Activated naive CD4-positive, alpha-beta T cell treated with anti-CD3 and anti-CD28 coated beads for 36 hours (primary cell): ENCODE results near the gene SEC14L1. TPM values are rescaled to one million over a fixed set of nuclear protein-coding genes. Genes with fewer than 3 reads are reported as not detected.
"Not testable (repeated sequence)": the region's sequence is repeated elsewhere in the genome, so short reads cannot be mapped to it uniquely, and the experiment has no call there.

ENCODE experiments used
- CTCF ChIA-PET: fragments of 350-600 bp; sonication (Branson Sonifier 250); formaldehyde crosslinking; loops from one replicate; lab custom pipeline; 2021; ENCODE audit warnings: antibody characterized with exemption; lab: Charles Lee
- DNase-seq: peaks from one replicate; pipeline ENCODE4 v3.0.0-alpha.2; 2020
- H3K27ac Mint-ChIP-seq: one replicate; pipeline ENCODE4 v1.8.0; 2021; ENCODE audit warnings: mild to moderate bottlenecking, mixed read lengths
- H3K27me3 Mint-ChIP-seq: one replicate; pipeline ENCODE4 v1.8.0; 2021; ENCODE audit warnings: low read depth, mixed read lengths
- H3K36me3 Mint-ChIP-seq: one replicate; pipeline ENCODE4 v1.8.0; 2021; ENCODE audit warnings: low read depth, mixed read lengths
- H3K4me1 Mint-ChIP-seq: one replicate; pipeline ENCODE4 v1.8.0; 2021; ENCODE audit warnings: low read depth, mixed read lengths
- H3K4me3 Mint-ChIP-seq: one replicate; pipeline ENCODE4 v1.8.0; 2021; ENCODE audit warnings: mild to moderate bottlenecking, moderate library complexity, mixed read lengths
- H3K9me3 Mint-ChIP-seq: one replicate; pipeline ENCODE4 v1.8.0; 2021; ENCODE audit warnings: mixed read lengths
- intact Hi-C: fragments of 100-400 bp; cut with micrococcal nuclease; formaldehyde crosslinking; loops from one replicate; pipeline ENCODE4 v1.15.1; 2023
- total RNA-seq, 2 experiments: library from RNA; stranded (reverse); gene quantifications; one replicate each; pipeline ENCODE4 v1.2.3, GENCODE V29; 2021

Gene SEC14L1
- total RNA-seq, 2 experiments from 2014 or later, result 39.6 to 42.5 TPM

GRCh38 chr17:77106874-77107358 lies 33.9 kb upstream of the SEC14L1 start:
- CTCF ChIA-PET, result no interaction called here
- Mint-ChIP-seq H3K9me3 (no peaks in the 10 kb centered on the region), H3K4me3 (no peak overlapping the region), H3K4me1 (peaks cover 14% of the 10 kb centered on the region), H3K27me3 (no peaks in the 10 kb centered on the region), H3K36me3 (peaks cover 12% of the 10 kb centered on the region), H3K27ac (no peak overlapping the region)
- DNase-seq, result no peak
- intact Hi-C loops, result no loop called here

- intact Hi-C loops, result no loop called here
- Mint-ChIP-seq H3K27me3 (no peaks in the 10 kb centered on the region), H3K36me3 (peaks cover 12% of the 10 kb centered on the region), H3K27ac (no peak overlapping the region), H3K4me3 (no peak overlapping the region), H3K4me1 (peaks cover 14% of the 10 kb centered on the region), H3K9me3 (no peaks in the 10 kb centered on the region)
- no peak for DNase-seq
- CTCF ChIA-PET, result interaction anchor here (0.6 to 1.5 kb wide), 2 partner anchors 9 to 10 kb away, joined by 3 read pairs; no protein-coding TSS in a partner anchor
Observed at GRCh38 chr17:77107506-77108433, 33.0 kb upstream of the SEC14L1 start.

GRCh38 chr17:77109159-77109759 lies 31.5 kb upstream of the SEC14L1 start:
- Mint-ChIP-seq H3K4me1 (peaks cover 14% of the 10 kb centered on the region), H3K27ac (no peak overlapping the region), H3K36me3 (peaks cover 12% of the 10 kb centered on the region), H3K27me3 (no peaks in the 10 kb centered on the region), H3K4me3 (no peak overlapping the region), H3K9me3 (no peaks in the 10 kb centered on the region)
- intact Hi-C loops, result no loop called here
- CTCF ChIA-PET, result no interaction called here
- DNase-seq, result no peak

GRCh38 chr17:77109764-77110359 lies 30.9 kb upstream of the SEC14L1 start:
- H3K9me3 Mint-ChIP-seq, result no peaks in the 10 kb centered on the region
- CTCF ChIA-PET, result no interaction called here
- intact Hi-C loops, result no loop called here

GRCh38 chr17:77111165-77111933 lies 29.4 kb upstream of the SEC14L1 start:
- CTCF ChIA-PET, DNase-seq, H3K36me3 Mint-ChIP-seq, H3K27me3 Mint-ChIP-seq, H3K9me3 Mint-ChIP-seq, H3K4me3 Mint-ChIP-seq, intact Hi-C loops, H3K27ac Mint-ChIP-seq: not testable (repeated sequence)
- H3K4me1 Mint-ChIP-seq, result peaks cover 14% of the 10 kb centered on the region

More at GRCh38 chr17:77109764-77110359, 30.9 kb upstream of the SEC14L1 start:
- Mint-ChIP-seq H3K36me3 (peaks cover 12% of the 10 kb centered on the region), H3K27ac (no peak overlapping the region), H3K27me3 (no peaks in the 10 kb centered on the region), H3K4me1 (peaks cover 14% of the 10 kb centered on the region), H3K4me3 (no peak overlapping the region)
- no peak for DNase-seq

- CTCF ChIA-PET, result no interaction called here
- H3K27me3 Mint-ChIP-seq, result no peaks in the 10 kb centered on the region
- no peak overlapping the region for H3K27ac Mint-ChIP-seq
- no peaks in the 10 kb centered on the region for H3K9me3 Mint-ChIP-seq
- no peak for DNase-seq
- no peak overlapping the region for H3K4me3 Mint-ChIP-seq
- intact Hi-C loops, result no loop called here
- peaks cover 6% of the 10 kb centered on the region for H3K36me3 Mint-ChIP-seq
- peaks cover 14% of the 10 kb centered on the region for H3K4me1 Mint-ChIP-seq
Observed at GRCh38 chr17:77111934-77112296, 28.9 kb upstream of the SEC14L1 start.

GRCh38 chr17:77115510-77115909 lies 25.3 kb upstream of the SEC14L1 start:
- no peaks in the 10 kb centered on the region for H3K4me1 Mint-ChIP-seq
- peaks cover 2% of the 10 kb centered on the region for H3K36me3 Mint-ChIP-seq
- H3K4me3 Mint-ChIP-seq, result no peak overlapping the region
- intact Hi-C loops, result no loop called here
- H3K9me3 Mint-ChIP-seq, result no peaks in the 10 kb centered on the region
- CTCF ChIA-PET, result interaction anchor here (0.6 kb wide), 1 partner anchor 17 kb away, joined by 3 read pairs; no protein-coding TSS in a partner anchor
- no peak for DNase-seq
- H3K27me3 Mint-ChIP-seq, result no peaks in the 10 kb centered on the region
- no peak overlapping the region for H3K27ac Mint-ChIP-seq

- Mint-ChIP-seq H3K27ac (no peak overlapping the region), H3K4me3 (no peak overlapping the region), H3K4me1 (no peaks in the 10 kb centered on the region), H3K9me3 (no peaks in the 10 kb centered on the region), H3K27me3 (no peaks in the 10 kb centered on the region), H3K36me3 (peaks cover 2% of the 10 kb centered on the region)
- intact Hi-C loops, result no loop called here
- CTCF ChIA-PET, result interaction anchor here (0.6 to 1.3 kb wide), 2 partner anchors 8 to 17 kb away, joined by 3 read pairs; no protein-coding TSS in a partner anchor
- DNase-seq, result no peak
Observed at GRCh38 chr17:77115947-77116346, 24.8 kb upstream of the SEC14L1 start.

- H3K36me3 Mint-ChIP-seq, result peaks cover 2% of the 10 kb centered on the region
Observed at GRCh38 chr17:77116371-77116860, 24.4 kb upstream of the SEC14L1 start.

GRCh38 chr17:77117415-77117814 lies 23.4 kb upstream of the SEC14L1 start:
- Mint-ChIP-seq H3K27ac (no peak overlapping the region), H3K36me3 (no peaks in the 10 kb centered on the region), H3K9me3 (no peaks in the 10 kb centered on the region), H3K4me3 (no peak overlapping the region), H3K4me1 (peaks cover 4% of the 10 kb centered on the region), H3K27me3 (no peaks in the 10 kb centered on the region)
- DNase-seq, result no peak
- intact Hi-C loops, result no loop called here
- CTCF ChIA-PET, result interaction anchor here (1.3 kb wide), 1 partner anchor 9 kb away, joined by 3 read pairs; no protein-coding TSS in a partner anchor

More at GRCh38 chr17:77116371-77116860, 24.4 kb upstream of the SEC14L1 start:
- CTCF ChIA-PET, result interaction anchor here (1.3 kb wide), 1 partner anchor 8 kb away, joined by 3 read pairs; no protein-coding TSS in a partner anchor
- no peaks in the 10 kb centered on the region for H3K27me3 Mint-ChIP-seq
- no peaks in the 10 kb centered on the region for H3K9me3 Mint-ChIP-seq
- no peak overlapping the region for H3K4me3 Mint-ChIP-seq
- no peak overlapping the region for H3K27ac Mint-ChIP-seq
- DNase-seq, result no peak
- H3K4me1 Mint-ChIP-seq, result no peaks in the 10 kb centered on the region
- intact Hi-C loops, result no loop called here

GRCh38 chr17:77118251-77118928 lies 22.4 kb upstream of the SEC14L1 start:
- Mint-ChIP-seq H3K36me3 (no peaks in the 10 kb centered on the region), H3K27me3 (no peaks in the 10 kb centered on the region), H3K4me3 (no peak overlapping the region), H3K4me1 (peaks cover 4% of the 10 kb centered on the region), H3K9me3 (no peaks in the 10 kb centered on the region), H3K27ac (no peak overlapping the region)
- DNase-seq, result no peak
- CTCF ChIA-PET, result interaction anchor here (0.7 kb wide), 1 partner anchor 10 kb away, joined by 3 read pairs; no protein-coding TSS in a partner anchor
- intact Hi-C loops, result no loop called here
